HEK293 (cell line): ENCODE data around the gene MAST2.

Source experiments
- ZNF239 ChIP-seq: fragments of 450-650 bp; formaldehyde crosslinking; IDR thresholded peaks from 2 replicates; pipeline ENCODE4 v1.5.1; 2016; ENCODE audit warnings: missing biosample characterization, missing genetic modification characterization
- TF ChIP-seq, protein P1 (sequence below): fragments of 450-650 bp; formaldehyde crosslinking; IDR thresholded peaks from 2 replicates; pipeline ENCODE4 v1.5.1; 2016; ENCODE audit warnings: missing biosample characterization, missing genetic modification characterization

DNA sequence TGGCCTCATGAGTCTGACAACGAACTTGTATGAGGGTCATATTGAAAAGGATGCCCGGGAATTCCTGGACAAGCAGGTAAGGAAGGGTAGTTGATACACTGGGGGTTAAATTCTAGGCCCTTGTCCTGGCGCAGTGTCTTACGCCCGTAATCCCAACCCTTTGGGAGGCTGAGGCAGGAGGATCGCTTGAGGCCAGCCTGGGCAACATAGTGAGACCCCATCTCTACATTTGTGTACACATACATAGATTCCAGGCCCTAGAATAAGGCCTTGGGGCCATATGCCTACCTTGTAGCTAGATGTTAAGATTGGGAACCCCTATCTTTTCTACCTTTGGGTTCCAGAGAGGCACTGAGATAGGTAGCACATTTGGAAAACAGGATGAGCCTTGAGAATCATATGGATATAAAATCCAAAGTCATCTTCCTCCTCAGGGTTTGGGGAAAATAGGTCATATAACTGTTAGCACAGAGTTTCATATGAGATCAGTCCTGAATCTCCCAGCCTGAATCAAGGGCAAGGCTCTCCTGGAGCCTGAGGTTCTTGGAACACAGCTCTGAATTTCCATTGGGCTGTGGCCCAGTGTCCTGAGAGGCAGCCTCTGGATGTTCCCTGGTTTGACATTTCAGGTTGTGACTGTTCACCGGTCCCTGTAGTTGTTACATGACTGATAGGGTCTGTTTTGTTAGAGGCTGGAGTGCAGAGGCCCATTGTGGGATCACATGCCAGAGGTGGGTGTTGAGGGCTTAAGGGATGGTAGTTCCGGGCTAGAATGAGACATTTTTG, 224.6 kb downstream of the MAST2 start:
- TF ChIP-seq, protein P1, sequence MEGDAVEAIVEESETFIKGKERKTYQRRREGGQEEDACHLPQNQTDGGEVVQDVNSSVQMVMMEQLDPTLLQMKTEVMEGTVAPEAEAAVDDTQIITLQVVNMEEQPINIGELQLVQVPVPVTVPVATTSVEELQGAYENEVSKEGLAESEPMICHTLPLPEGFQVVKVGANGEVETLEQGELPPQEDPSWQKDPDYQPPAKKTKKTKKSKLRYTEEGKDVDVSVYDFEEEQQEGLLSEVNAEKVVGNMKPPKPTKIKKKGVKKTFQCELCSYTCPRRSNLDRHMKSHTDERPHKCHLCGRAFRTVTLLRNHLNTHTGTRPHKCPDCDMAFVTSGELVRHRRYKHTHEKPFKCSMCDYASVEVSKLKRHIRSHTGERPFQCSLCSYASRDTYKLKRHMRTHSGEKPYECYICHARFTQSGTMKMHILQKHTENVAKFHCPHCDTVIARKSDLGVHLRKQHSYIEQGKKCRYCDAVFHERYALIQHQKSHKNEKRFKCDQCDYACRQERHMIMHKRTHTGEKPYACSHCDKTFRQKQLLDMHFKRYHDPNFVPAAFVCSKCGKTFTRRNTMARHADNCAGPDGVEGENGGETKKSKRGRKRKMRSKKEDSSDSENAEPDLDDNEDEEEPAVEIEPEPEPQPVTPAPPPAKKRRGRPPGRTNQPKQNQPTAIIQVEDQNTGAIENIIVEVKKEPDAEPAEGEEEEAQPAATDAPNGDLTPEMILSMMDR (tag by site-specific recombination) = no peak
- TF ChIP-seq ZNF239 (tag by site-specific recombination) = no peak
